Bronchial epithelial cell (primary cell): Measurements from ENCODE around the gene CLDN2. TPM values are rescaled to one million over a fixed set of nuclear protein-coding genes. Genes with fewer than 3 reads are reported as not detected.

Source experiments
- DNase-seq: peaks from one replicate; pipeline ENCODE4 v3.0.0-alpha.2; 2010; ENCODE audit warnings: low read depth
- FAIRE-seq: peaks from 2 replicates; lab custom pipeline; 2011; peaks lifted over from hg19 to GRCh38; lab: Jason Lieb, UNC
- H3K27me3 ChIP-seq: 2 replicates; pipeline ENCODE4 v1.5.1; 2011; ENCODE audit warnings: low read length; ENCODE audit not compliant: control insufficient read depth, insufficient read depth
- H3K36me3 ChIP-seq: 2 replicates; pipeline ENCODE4 v1.5.1; 2011; ENCODE audit warnings: low read length; ENCODE audit not compliant: control insufficient read depth, insufficient read depth
- H3K4me3 ChIP-seq: 2 replicates; pipeline ENCODE4 v1.5.1; 2011; ENCODE audit warnings: mild to moderate bottlenecking, low read depth, low read length, control low read depth
- total RNA-seq: library from RNA; depleted of rRNA; stranded (reverse); fragments of >200 nt; gene quantifications from 2 replicates; pipeline ENCODE4 v1.2.1, GENCODE V29; 2014
- TF ChIP-seq, protein P1 (sequence below): IDR thresholded peaks from 2 replicates; pipeline ENCODE4 v1.5.1; 2011; ENCODE audit warnings: mild to moderate bottlenecking, moderate library complexity, low read length, control low read depth, inconsistent platforms; ENCODE audit not compliant: insufficient read depth, severe bottlenecking

Gene CLDN2
- total RNA-seq, 1 donor from 2014 or later: not detected

DNA sequence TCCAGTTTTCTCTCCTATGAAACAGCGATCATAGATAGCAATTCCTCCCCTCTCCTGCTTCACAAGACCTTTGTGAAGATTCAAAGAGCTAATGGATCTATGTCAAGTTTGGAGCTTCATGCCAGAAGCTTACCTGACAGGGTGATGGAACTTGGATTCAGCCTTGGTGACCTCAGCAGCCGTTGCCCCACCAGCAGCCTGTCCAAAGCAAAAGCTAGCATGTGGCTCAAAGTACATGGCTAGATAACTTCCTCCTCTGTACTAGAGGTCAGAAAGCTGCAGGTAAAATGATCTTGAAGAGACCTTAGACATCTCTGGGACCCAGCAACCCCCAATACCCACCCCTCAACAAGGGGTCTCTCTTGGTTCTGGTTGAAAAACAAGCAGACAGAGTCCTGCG is 18.9 kb upstream of the CLDN2 start:
- FAIRE-seq (no peak), DNase-seq (no peak)
- Histone ChIP-seq H3K27me3 (no peaks in the 10 kb centered on the region), H3K36me3 (no peaks in the 10 kb centered on the region), H3K4me3 (no peak overlapping the region)
- TF ChIP-seq, protein P1, sequence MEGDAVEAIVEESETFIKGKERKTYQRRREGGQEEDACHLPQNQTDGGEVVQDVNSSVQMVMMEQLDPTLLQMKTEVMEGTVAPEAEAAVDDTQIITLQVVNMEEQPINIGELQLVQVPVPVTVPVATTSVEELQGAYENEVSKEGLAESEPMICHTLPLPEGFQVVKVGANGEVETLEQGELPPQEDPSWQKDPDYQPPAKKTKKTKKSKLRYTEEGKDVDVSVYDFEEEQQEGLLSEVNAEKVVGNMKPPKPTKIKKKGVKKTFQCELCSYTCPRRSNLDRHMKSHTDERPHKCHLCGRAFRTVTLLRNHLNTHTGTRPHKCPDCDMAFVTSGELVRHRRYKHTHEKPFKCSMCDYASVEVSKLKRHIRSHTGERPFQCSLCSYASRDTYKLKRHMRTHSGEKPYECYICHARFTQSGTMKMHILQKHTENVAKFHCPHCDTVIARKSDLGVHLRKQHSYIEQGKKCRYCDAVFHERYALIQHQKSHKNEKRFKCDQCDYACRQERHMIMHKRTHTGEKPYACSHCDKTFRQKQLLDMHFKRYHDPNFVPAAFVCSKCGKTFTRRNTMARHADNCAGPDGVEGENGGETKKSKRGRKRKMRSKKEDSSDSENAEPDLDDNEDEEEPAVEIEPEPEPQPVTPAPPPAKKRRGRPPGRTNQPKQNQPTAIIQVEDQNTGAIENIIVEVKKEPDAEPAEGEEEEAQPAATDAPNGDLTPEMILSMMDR: no peak

DNA sequence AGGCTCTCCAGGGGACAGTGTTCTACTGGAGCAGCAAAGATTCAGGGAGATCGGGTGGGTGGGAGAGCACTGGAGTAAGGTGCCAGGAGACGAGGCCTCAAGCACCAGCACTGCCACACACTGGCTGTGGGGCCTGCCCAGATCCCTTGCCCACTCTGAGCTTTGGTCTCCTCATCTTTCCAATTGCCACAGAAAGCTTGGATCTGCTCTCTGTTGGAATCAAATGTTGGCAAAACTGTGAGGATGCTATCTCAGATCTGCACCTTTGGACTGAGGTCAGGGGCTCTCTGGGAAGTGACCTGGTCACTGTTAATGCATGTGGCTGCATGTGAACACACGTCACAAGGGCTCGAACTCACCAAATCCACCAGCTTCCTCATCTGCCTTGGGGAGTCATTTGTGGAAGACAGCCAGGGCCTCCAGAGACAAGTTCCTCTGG is 18.4 kb upstream of the CLDN2 start:
- TF ChIP-seq, protein P1: no peak
- no peaks in the 10 kb centered on the region for H3K36me3 ChIP-seq
- no peaks in the 10 kb centered on the region for H3K27me3 ChIP-seq
- H3K4me3 ChIP-seq: no peak overlapping the region
- no peak for FAIRE-seq
- DNase-seq: no peak

DNA sequence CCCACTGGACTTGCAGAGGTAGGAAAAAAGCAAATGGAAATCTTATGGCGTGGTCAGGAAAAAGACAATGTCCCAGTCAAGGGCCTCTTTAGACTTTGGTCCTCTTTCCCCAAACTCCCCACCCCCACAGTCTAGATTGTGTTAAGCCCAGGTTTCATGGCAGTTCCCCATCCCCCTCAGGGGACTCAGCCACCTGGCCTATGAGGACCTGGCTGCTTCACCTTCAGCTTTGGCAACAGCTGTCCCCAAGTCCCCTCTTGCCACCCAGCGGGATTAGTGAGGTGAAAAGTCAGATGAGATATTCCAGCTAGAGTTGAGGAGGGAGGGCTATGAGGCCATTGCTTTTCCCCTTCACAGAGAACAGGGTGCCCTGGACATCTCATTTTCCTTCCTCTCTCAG is 17.5 kb upstream of the CLDN2 start:
- TF ChIP-seq, protein P1: no peak
- Histone ChIP-seq H3K4me3 (no peak overlapping the region), H3K36me3 (no peaks in the 10 kb centered on the region), H3K27me3 (no peaks in the 10 kb centered on the region)
- FAIRE-seq (no peak), DNase-seq (no peak)

DNA sequence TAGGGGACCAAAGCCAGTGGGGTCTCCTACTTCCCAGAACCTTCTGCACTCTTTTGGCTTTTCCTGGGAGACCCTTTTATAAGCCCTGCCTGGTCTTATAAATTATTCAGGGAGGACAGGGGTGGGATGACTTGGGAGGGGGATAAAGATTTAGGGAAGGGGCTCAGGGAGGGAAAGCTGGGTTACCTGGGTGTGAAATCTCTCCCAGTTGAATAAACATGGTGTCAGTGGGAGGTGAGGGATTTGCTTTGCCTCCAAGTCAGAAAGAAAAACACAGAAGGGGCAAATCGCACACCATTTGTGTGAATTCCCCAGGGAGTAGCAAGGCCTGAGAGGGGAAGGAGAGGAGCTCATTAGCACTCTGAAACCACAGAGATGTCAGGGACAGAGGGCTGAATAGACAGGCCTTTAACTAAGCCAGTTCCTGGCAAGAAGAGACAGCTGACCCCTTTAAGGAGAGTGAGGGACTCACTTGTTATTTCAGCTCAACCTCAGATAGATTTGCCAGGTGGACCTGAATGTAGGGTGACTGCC is 16.8 kb upstream of the CLDN2 start, which contains the start of gene RIPPLY1:
TSS of gene RIPPLY1 (minus strand) at position 51 of the 534 bp plus-strand sequence. CDS start 54 bp downstream, outside the sequence.
- H3K36me3 ChIP-seq: no peaks in the 10 kb centered on the region
- TF ChIP-seq, protein P1: no peak
- DNase-seq (no peak), FAIRE-seq (no peak)
- no peak within 1 kb of the TSS for H3K4me3 ChIP-seq
- no peaks in the 10 kb centered on the region for H3K27me3 ChIP-seq

DNA sequence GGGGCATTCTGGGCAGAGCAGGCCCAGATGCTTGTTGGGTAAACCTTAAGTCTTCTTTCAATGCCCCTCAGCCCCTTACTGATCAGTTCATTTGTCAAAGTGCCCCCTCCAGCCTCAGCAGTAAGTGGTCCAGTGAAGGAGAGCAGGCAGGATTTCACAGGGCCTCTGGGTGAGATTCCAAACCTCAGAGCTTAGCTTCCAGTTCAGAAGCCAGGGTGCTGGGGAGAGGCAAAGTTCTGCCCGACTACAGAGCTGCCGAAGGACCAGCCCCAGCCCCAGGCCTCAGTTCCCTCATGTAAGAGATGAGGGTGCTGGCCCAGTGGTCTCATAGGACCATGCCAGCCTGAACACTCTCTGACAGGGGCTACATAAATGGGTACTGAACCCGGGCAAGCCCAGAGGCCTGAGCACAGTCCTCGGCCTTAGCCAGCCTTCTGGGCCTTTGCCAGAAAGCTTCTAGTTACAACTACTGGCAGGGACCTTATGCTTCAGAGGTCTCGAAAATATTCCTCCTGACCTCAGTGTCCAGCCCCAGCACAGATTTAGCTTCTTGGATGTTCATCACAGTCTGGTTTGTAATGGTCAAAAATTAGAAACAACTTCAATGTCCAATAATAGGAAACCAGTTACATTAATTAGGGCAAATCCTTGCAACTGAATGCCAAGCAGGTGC is 16.2 kb upstream of the CLDN2 start:
- TF ChIP-seq, protein P1: no peak
- no peak overlapping the region for H3K4me3 ChIP-seq
- DNase-seq: no peak
- FAIRE-seq: no peak
- H3K27me3 ChIP-seq: no peaks in the 10 kb centered on the region
- no peaks in the 10 kb centered on the region for H3K36me3 ChIP-seq
